Gastroesophageal sphincter (tissue), 4 donors: ENCODE measurements around the gene WNK2. TPM values are rescaled to one million over a fixed set of nuclear protein-coding genes. Genes with fewer than 3 reads are reported as not detected.
"Not testable (repeated sequence)": the region's sequence is repeated elsewhere in the genome, so short reads cannot be mapped to it uniquely, and the experiment has no call there.

ENCODE experiments used
- ATAC-seq: fragments of 150-250 bp; one replicate; pipeline ENCODE4 v1.9.1; 2016; ENCODE audit warnings: mild to moderate bottlenecking, moderate library complexity
- H3K27ac ChIP-seq, 4 donors: fragments of 200-600 bp; sonication (generic) in 3 of 4; 1 replicate in 3 of 4; 2 replicates in 1 of 4; pipeline ENCODE4 v1.5.1; 2016 to 2019
- H3K27me3 ChIP-seq: fragments of 200-600 bp; sonication (generic); one replicate; pipeline ENCODE4 v1.5.1; 2019
- H3K36me3 ChIP-seq, 2 donors: fragments of 200-600 bp; sonication (generic); one replicate each; pipeline ENCODE4 v1.5.1; 2019; ENCODE audit warnings: control low read depth in 1 of 2
- H3K4me1 ChIP-seq, 3 donors: fragments of 200-600 bp; sonication (generic); 1 replicate in 2 of 3; 2 replicates in 1 of 3; pipeline ENCODE4 v1.5.1; 2016 to 2019; ENCODE audit warnings: control low read depth in 2 of 3
- H3K4me3 ChIP-seq, 2 donors: fragments of 200-600 bp; sonication (generic); one replicate each; pipeline ENCODE4 v1.5.1; 2019; ENCODE audit warnings: mild to moderate bottlenecking in 1 of 2, moderate library complexity in 1 of 2
- H3K9me3 ChIP-seq, 3 donors: fragments of 200-600 bp; sonication (generic); one replicate each; pipeline ENCODE4 v1.5.1; 2017 to 2019; ENCODE audit warnings: control low read depth in 2 of 3
- EP300 ChIP-seq: sonication (generic); formaldehyde crosslinking; IDR thresholded peaks from one replicate; pipeline ENCODE4 v1.6.1; 2017; ENCODE audit warnings: antibody characterized with exemption, mild to moderate bottlenecking
- POLR2A ChIP-seq, 2 donors: fragments of 450-650 bp; IDR thresholded peaks; one replicate each; pipeline ENCODE4 v1.6.1; 2017; ENCODE audit warnings: antibody characterized with exemption in 2 of 2, mild to moderate bottlenecking in 2 of 2, moderate library complexity in 1 of 2
- POLR2AphosphoS5 ChIP-seq: sonication (generic); formaldehyde crosslinking; IDR thresholded peaks from one replicate; pipeline ENCODE4 v1.6.1; 2017; ENCODE audit warnings: antibody characterized with exemption
- WGBS, 2 donors: methylation state at CpG; one replicate each; pipeline ENCODE4 v1.1.5; 2018; ENCODE audit warnings: low coverage in 1 of 2; 5-methylcytosine and 5-hydroxymethylcytosine counted together
- total RNA-seq, 4 donors: library from RNA; depleted of rRNA; stranded (reverse); fragments of >200 nt; gene quantifications; one replicate each; pipeline ENCODE4 v1.1.0, GENCODE V29; 2016
- TF ChIP-seq, protein P1 (sequence below), 4 experiments: fragments of 200-600 bp in 2 of 4; fragments of 450-650 bp in 2 of 4; sonication (generic) in 1 of 4; IDR thresholded peaks; one replicate each; pipeline ENCODE4 v1.5.1; 2017 to 2019; ENCODE audit warnings: antibody characterized with exemption in 4 of 4, mild to moderate bottlenecking in 2 of 4, moderate library complexity in 2 of 4

Gene WNK2
- total RNA-seq, 4 donors from 2014 or later = 26.8 to 104 (median 48.6) TPM

DNA sequence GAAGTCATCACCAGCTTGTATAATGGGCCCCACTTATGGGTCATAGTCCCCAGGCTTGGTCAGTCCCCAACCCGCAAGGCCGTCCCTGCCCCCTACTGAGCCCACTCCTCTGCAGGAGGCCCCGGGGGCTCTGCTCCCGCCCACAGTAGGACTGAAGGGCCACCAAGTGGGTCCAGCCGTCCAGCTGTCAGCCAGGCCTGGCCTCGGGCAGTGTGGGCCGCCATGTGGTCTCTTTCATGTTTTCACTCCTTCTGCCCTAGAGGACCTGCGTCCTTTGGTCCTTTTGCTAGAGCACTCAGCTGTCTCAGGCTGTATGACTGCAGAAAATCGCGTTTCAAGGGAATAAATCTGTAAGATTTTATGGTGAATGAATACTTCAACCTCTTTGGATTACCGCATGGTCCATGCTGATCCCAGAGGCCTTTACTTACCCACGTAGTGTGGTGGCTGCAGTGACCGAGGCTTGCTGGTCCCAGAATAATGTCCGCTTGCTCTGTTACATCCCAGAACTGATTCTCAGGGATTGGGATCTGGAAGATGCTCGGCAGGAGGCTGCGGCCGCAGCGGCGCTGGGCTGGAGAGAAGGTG lies 161.8 kb downstream of the WNK2 start:
- Histone ChIP-seq H3K4me3 (peak overlapping the region; percentile 35 to 62), H3K9me3 (no peaks in the 10 kb centered on the region), H3K36me3 (no peaks in the 10 kb centered on the region), H3K4me1 (peaks cover 0 to 15% (median 0%) of the 10 kb centered on the region in 3 donors), H3K27me3 (no peaks in the 10 kb centered on the region), H3K27ac (peak overlapping the region in 1 of 4 donors; percentile 35)
- WGBS, 2 donors = 31% methylated on average over 7 of the region's 19 CpGs; no CpG with 5 or more reads in 1 of the 2 donors
- no peak for TF ChIP-seq POLR2AphosphoS5
- TF ChIP-seq, protein P1, sequence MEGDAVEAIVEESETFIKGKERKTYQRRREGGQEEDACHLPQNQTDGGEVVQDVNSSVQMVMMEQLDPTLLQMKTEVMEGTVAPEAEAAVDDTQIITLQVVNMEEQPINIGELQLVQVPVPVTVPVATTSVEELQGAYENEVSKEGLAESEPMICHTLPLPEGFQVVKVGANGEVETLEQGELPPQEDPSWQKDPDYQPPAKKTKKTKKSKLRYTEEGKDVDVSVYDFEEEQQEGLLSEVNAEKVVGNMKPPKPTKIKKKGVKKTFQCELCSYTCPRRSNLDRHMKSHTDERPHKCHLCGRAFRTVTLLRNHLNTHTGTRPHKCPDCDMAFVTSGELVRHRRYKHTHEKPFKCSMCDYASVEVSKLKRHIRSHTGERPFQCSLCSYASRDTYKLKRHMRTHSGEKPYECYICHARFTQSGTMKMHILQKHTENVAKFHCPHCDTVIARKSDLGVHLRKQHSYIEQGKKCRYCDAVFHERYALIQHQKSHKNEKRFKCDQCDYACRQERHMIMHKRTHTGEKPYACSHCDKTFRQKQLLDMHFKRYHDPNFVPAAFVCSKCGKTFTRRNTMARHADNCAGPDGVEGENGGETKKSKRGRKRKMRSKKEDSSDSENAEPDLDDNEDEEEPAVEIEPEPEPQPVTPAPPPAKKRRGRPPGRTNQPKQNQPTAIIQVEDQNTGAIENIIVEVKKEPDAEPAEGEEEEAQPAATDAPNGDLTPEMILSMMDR (IDR thresholded peaks at IDR 0.05) = no peak
- no peak for TF ChIP-seq POLR2A (IDR thresholded peaks at IDR 0.05)
- no peak for TF ChIP-seq EP300
- peak; percentile 7 for ATAC-seq

DNA sequence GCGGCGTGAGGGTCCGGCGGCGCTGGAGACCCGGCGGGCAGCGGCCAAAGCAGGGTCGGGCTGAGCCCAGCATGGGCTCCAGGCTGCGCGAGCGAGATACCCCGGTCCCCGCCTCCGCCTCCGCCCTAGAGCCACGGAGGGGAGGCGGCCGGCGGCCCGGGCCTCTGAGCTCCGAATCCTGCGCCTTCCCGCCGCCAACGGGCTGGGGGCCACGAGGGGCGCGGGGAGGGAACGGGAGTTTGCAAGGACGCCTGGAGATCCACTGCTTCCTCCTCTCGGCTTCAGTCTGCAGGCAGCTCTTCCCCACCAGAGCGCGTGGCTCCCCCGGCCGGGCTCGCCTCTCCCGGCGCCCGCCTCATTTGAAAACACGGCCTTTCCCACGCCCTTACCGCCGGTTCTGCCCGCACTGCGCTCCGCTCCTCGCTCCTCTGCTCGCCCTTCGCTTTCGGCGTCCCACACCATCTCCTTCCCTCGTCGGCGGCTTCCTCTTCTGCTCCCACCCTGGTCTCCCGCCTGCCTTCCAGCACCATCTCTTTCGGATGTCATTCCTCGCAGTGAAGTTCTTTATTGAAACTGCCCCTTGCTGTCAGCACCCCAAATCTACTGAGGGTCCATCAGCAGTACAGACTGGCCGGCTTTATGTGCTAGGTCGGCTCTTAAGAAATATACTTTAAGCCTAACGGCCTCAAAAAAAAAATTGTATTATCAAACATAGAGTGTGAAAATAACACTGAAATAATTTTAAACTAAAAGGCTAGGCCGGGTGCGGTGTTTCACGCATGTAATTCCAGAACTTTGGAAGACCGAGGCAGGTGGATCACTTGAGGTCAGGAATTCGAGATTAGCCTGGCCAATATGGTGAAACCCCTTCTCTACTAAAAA lies 162.5 kb downstream of the WNK2 start:
- no peaks in the 10 kb centered on the region for H3K36me3 ChIP-seq
- ATAC-seq = peak; percentile 43
- no peaks in the 10 kb centered on the region for H3K27me3 ChIP-seq
- no peaks in the 10 kb centered on the region for H3K9me3 ChIP-seq
- H3K27ac ChIP-seq = peak overlapping the region in 1 of 4 donors; percentile 35
- H3K4me3 ChIP-seq = peak overlapping the region; percentile 35 to 62
- peaks cover 0 to 15% (median 0%) of the 10 kb centered on the region in 3 donors for H3K4me1 ChIP-seq
- WGBS, 2 donors = 22 to 27% methylated on average over 16 to 27 of the region's 66 CpGs
- TF ChIP-seq EP300 (no peak), POLR2AphosphoS5 (no peak), POLR2A (IDR thresholded peaks at IDR 0.05) (no peak)
- TF ChIP-seq, protein P1 (IDR thresholded peaks at IDR 0.05) = no peak

DNA sequence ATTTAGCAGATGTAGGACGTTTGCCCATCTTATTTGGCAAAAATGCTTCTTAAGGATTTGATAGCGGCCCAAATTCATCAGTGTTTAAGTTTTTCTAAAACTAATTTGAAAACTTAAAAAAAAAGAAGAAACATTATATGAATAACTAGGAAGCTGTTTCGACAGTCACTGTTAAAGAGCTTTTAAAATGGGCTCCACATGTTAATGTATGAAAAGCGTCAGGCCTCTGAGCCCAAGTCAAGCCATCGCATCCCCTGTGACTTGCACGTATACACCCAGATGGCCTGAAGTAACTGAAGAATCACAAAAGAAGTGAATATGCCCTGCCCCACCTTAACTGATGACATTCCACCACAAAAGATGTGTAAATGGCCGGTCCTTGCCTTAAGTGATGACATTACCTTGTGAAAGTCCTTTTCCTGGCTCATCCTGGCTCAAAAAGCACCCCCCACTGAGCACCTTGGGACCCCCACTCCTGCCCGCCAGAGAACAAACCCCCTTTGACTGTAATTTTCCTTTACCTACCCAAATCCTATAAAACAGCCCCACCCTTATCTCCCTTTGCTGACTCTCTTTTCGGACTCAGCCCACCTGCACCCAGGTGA lies 163.5 kb downstream of the WNK2 start:
- H3K4me1 ChIP-seq = peaks cover 0 to 15% (median 0%) of the 10 kb centered on the region in 3 donors
- H3K27me3 ChIP-seq, H3K27ac ChIP-seq, ATAC-seq, H3K9me3 ChIP-seq, H3K36me3 ChIP-seq, H3K4me3 ChIP-seq: not testable (repeated sequence)
- 82 to 96% methylated on average over 5 to 8 of the region's 9 CpGs for WGBS, 2 donors

DNA sequence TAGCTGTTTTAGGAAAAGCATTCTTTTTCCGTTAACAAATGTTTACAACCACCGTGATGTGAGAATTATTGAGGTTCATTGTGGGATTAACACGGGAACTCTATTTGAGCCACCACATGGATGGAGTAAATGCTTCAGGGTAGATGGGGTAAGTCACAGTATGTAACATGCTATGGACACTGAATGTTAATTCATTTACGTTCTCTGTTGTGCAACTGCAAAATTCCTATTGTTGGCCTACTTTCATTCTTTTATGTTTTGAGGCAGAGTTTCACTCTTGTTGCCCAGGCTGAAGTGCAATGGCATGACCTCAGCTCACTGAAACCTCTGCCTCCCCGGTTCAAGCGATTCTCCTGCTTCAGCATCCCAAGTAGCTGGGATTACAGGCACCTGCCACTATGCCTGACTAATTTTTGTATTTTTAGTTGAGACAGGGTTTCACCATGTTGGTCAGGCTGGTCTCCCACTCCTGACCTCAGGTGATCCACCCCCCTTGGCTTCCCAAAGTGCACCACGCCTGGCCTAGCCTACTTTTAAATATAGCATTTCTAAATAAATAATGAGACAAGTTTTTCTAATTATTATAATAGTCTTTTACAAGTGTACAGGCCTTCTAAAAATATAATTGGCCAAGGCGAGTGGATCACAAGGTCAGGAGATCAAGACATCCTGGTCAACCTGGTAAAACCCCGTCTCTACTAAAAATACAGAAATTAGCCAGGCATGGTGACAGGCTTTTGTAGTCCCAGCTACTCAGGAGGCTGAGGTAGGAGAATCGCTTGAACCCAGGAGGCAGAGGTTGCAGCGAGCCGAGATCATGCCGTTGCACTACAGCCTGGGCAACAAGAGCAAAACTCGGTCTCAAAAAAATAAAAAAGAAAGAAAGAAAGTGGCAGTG lies 169.7 kb downstream of the WNK2 start:
- H3K27me3 ChIP-seq, H3K4me3 ChIP-seq, H3K4me1 ChIP-seq, ATAC-seq, H3K9me3 ChIP-seq, H3K36me3 ChIP-seq, H3K27ac ChIP-seq: not testable (repeated sequence)
- 85 to 93% methylated on average over 12 to 14 of the region's 14 CpGs for WGBS, 2 donors

DNA sequence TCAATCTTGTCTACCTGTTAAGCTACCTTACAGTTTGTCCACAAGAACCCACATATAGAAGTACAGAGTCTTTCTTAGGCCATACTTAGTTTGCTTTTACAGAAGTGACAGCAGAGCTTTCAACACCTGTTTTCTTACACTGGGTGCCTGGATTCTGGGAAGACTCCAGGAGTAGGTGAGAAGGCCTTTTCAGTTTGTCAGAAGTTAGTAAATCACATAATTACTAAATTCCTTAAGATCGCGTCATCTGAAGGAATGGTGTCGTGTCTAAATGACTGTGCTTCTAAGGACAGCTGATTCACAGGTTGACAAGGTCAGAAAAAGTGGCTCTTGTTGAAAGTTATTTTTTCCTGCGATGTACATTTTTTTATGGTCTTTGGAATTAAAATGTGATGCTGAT lies 170.5 kb downstream of the WNK2 start:
- no peaks in the 10 kb centered on the region for H3K36me3 ChIP-seq
- ATAC-seq = no peak
- no peaks in the 10 kb centered on the region for H3K9me3 ChIP-seq
- TF ChIP-seq, protein P1 (IDR thresholded peaks at IDR 0.05) = no peak
- TF ChIP-seq POLR2A (IDR thresholded peaks at IDR 0.05) (no peak), EP300 (no peak), POLR2AphosphoS5 (no peak)
- peaks cover 0 to 8% (median 0%) of the 10 kb centered on the region in 3 donors for H3K4me1 ChIP-seq
- 77 to 81% methylated on average over 4 of the region's 4 CpGs for WGBS, 2 donors
- H3K4me3 ChIP-seq = no peak overlapping the region
- H3K27ac ChIP-seq = no peak overlapping the region
- H3K27me3 ChIP-seq = no peaks in the 10 kb centered on the region
